HG02943 (cell line): ENCODE data around the gene LIMD2.

Source experiments
- ATAC-seq: cut with Tn5 transposase; IDR thresholded peaks from one replicate; pipeline ENCODE4 v1.9.1; 2021; ENCODE audit warnings: mild to moderate bottlenecking, low read depth, moderate library complexity; ENCODE audit not compliant: unreplicated experiment

LIMD2 gene

GRCh38 chr17:63701868-63702720 lies 2.2 kb upstream of the LIMD2 start:
- no peak for ATAC-seq

DNA sequence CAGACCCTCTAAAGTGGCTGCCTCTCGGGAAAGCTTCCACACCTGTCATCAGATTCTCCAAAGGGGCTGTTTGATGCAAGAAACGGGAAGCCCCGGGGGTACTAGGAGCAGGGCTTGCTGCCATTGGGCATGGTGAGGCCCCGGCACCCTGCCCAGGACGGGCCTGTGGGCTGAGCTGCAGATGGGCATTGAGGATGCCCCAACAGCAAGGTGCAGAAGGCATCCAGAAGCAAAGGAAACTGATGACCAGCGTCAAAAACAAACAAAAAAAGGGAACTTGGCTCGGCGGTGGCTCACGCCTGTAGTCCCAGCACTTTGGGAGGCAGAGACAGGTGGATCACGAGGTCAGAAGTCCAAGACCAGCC lies 1.5 kb upstream of the LIMD2 start:
- ATAC-seq = no peak

DNA sequence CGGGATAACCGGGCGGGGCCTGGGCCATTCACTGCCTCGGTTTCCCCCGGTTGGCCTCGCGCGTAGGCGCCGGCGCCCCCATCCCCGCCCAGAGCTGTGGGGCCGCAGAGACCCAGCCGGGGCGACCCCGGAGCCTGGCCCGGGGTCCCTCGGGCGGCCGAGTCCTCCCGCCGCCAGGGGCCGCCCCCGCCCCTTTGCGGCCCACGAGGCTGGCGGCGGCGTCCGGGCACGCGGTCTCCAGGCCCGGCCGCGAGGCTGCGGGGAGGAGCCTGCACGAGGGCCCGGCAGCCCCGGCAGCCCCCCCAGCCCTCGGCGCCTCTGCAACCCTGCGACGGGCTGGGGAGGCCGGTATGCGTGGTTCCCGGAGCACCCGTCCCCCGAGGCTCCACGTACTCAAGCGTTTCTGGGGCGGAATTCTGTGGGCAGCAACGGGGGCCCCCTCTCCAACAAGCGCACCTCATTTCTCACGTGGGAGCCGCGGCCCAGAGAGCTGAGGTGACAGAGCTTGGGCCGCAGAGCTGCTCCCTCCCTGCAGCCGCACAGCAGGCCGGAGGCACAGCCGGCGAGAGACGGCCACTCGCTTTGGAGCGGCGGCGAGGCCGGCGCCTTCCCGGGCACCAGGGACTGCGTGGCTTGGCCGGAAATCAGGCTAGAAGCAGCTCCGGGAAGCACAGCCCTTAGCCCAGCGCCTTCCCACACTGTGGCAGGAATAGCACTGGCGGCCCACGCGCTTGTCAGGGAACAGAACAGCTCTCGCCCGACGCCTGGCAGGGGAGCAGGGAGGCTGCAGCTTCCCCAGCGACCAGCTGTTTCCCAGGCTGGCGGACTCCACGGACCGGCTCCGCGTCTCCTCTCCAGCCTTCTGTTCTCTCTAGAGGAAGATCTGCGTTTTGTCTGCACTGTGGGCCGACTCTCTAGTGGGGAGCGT lies 867 bp upstream of the LIMD2 start:
- no peak for ATAC-seq

DNA sequence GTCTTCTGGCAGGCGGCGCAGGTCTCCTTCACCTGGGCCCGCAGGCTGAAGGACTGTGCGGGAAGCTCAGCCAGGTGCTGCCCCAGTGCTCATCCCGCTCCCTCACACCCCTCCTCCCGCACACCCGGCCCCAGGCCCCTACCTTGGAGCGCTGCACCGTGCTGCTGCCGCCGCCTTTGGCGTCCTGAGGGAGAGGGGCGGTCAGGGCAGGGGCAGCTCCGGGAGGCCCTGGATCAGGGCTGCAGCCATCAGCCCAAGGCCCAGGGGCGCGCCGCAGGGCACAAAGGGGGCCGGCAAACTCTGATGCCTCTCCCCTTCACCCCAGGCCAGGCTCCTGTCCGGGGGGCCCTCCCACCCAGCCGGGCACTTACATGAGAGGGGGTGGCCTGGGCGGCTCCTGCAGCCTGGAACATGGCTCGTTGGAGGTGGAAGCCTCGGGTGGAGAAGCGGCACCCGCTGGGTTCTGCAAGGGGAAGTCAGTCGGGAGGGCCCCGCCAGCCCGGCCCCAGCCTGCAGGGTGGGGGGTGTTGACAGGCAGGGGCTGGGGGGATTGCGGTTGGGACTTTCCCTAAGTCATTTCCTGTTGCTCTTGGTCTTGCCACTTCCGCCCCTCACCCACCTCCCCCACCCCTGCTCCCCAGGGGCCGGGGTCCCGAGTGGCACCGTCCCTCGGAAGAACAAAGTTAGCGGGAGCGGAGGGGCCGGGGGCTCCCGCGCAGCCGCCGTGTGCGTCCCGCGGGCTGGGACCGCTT lies 863 bp downstream of the LIMD2 start:
- ATAC-seq = peak; percentile 30

DNA sequence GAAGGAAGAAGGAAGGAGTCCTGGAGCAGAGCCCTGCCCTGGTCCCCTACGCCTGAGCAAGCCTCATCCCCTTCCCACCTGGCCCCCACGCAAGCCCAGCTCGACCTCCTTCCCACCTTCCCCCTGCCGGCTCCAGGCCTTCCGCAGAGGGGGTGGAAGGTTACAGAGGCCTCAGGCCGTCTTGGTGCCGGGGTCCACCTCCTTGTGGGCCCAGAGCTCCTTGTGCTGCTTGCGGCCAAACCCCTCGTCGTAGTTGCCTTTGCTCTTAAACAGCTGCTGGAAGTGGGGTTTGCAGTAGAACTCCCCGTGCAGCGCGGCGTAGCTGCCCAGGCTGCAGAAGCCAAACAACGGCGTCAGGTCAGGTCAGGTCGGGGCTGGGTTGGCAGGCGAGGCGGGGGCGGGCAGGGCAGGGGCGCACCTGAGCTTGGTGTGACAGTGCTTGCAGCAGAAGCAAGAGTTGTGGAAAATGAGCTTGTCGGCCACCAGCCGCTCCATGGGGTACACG lies 1.5 kb downstream of the LIMD2 start:
- ATAC-seq = no peak

DNA sequence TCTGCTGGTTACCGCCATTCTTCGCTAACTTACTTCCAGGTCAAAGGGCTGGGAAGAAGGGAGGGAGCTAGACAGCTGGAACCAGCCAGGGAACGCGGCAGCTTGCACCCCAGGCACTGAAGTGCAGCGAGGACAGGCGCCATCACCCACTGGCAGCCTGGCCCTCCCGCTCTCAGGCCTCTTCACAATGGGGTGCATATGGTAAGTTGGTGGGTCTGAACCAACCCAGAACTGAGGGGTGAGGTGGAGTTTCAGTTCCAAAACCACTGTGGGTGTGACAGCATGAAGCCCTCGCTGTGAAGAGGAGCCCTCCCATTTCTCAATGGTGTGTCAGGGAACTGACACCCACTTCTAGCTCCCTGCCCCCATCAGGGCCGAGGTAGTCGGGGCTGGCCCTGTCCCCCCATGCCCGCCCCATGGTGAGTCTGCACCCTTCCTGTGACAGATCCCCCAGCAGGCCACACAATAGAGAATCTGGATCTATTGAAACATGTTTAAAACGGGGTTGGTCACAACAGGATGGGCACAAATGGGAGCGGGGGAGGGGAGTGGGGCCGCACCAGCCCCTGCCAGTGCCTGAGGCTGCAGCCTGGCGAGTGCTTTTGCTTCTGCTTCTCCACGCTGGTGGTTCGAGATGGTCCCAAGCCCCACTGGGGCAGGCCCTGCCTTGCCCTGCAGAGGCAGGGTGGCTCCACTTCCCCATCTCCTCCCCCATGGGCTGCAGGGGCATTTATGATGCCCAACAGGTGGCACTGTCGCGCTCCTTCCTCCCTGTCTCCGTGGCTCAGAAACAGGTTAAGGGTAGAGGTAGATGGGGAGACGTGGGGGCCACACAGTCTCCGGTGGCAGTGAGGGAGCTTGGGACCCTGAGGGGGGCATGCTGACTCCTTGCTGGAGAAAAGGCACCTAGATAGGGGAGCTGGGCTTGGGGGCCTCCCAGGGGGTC lies 2.3 kb downstream of the LIMD2 start:
- peak; percentile 31 for ATAC-seq

DNA sequence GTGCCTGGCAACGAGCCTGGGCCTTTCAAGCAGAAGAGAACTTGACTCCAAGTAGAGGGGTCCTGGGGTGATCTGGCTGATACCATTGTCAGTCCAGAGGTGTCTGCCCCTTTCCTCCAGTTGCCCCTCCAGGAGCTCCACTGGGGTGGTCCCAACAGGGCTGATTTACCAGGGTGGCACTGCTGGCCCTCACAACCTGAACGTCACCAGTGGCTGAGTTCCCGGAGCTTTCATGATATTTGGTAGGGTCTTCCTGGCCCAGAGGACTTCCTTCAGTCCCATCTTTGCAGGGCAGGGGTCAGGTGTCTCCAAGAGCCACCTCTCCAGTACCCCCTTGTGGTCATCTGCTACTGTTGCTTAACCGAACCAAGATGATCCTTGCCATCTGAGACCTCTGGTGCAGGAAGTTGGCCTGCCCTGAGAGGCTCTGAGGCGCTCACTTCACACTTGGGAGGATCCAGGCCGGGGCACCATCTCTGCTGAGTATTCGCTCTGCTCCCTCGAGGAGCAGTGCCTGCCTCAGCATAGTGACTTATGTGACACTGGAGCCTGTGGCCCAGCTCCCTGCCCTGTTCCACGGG lies 3.5 kb downstream of the LIMD2 start:
- ATAC-seq = no peak

DNA sequence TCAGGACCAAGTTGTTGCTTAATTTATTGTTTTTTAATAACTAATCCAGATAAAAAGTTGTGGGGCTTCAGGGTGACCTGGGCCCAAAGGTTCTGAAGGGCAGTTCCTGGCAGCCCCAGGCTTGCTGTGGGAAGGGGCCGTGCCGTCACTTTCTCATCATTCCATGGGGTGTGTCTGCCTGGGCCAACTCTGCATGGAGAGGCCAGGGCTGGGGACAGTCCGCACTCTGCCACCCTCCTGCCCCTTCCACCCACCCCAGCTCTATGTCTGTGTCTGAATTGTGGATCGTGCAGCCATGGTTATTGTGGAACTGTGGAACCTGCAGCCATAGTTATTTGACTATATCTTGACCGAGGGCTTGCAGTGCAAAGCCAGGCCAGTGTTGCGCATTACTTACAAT lies 4.0 kb downstream of the LIMD2 start:
- ATAC-seq = no peak

DNA sequence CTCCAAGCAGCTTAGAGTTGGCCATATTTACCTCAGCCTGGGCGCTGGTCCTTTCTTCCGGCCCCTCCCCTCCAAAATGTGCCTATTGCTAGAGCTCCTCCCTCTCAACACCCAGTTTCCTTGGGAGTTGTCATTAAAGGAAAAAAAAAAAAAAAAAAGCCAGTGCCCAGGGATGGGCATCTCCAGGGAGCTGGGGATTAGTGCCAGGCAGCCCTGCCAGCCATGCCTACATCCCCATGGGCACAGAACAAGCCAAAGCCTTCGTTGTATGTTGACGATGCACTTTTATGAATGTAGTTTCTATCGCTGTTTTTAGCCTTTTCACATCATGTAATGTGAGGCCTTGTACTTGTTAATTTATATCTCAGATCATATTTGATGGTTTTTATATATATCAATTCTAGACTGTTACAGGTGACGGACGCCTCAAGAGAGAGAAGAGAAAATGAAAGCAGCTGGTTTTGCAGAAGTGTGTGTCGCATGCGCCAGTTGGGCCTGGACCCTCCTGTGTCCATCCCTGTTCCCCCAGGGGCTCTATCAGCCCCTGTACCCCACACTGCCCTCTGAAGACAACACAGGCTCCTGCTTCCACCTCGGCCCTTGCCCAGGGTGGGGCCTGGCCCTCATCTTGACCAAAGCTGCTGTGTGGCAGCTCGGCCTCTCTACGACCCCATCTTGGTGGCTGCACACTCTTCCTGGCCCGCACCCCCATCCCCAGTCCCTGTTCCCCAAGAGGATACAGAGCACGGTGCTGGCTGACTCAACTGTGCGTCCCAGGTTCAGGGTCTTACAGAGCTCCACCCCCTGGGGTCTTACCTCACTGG lies 4.8 kb downstream of the LIMD2 start:
- no peak for ATAC-seq

- ATAC-seq = no peak
These were observed 5.5 kb downstream of the LIMD2 start for GRCh38 chr17:63694229-63694949.

DNA sequence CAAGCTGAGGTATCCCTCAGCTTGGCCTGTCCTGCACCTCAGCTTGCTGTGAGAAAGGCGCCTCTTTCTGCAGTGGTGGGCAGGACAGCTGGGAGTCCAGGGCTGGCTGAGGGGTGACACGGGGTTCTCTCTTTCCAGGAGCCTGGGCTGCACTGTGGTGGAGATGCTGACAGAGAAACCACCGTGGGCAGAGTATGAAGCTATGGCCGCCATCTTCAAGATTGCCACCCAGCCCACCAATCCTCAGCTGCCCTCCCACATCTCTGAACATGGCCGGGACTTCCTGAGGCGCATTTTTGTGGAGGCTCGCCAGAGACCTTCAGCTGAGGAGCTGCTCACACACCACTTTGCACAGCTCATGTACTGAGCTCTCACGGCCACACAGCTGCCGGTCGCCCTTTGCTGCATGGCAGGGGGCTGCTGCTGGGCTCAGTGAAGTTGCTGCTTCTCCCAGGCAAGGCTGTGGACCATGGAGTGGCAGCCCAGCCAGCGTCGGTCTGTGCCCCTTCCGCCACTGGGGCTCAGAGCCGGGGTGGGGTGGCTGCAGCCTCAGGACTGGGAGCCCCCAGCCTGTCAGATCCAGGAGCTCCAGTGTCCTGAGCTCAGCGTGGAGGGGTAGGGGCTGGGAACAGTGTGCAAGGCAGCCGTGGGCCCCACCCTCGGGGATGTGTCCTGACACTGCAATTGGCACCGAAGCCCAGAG lies 6.4 kb downstream of the LIMD2 start:
- no peak for ATAC-seq

GRCh38 chr17:63692195-63692816 lies 7.6 kb downstream of the LIMD2 start:
- no peak for ATAC-seq

DNA sequence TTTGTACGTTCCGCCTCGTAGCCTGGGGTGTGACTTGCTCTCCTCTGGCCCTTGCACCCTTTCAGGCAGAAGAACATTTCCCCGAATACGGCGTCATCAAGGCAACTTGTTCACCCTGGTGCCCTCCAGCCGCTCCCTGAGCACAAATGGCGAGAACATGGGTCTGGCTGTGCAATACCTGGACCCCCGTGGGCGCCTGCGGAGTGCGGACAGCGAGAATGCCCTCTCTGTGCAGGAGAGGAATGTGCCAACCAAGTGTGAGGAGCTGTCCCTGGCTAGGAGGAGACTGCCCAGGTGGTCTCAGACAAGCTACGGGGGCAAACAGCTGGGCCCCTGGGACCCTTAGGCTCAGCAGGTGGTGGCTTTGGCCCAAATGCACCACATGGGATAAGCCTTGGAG lies 10.4 kb downstream of the LIMD2 start:
- ATAC-seq = no peak

GRCh38 chr17:63688396-63689020 lies 11.4 kb downstream of the LIMD2 start:
- no peak for ATAC-seq

GRCh38 chr17:63686138-63686685 lies 13.7 kb downstream of the LIMD2 start:
- ATAC-seq = no peak

GRCh38 chr17:63685578-63685977 lies 14.3 kb downstream of the LIMD2 start:
- ATAC-seq = no peak
